H1 (cell line): Measurements from ENCODE around the gene PPM1M. TPM values are rescaled to one million over a fixed set of nuclear protein-coding genes. Genes with fewer than 3 reads are reported as not detected.

Experiments used
- CTCF ChIA-PET: fragments of 300-600 bp; sonication (Branson Sonifier 250); formaldehyde crosslinking; loops from one replicate; lab custom pipeline; 2021; ENCODE audit not compliant: partially characterized antibody; lab: Charles Lee
- POLR2A ChIA-PET: fragments of 300-600 bp; sonication (Branson Sonifier 250); formaldehyde crosslinking; loops from one replicate; lab custom pipeline; 2021; ENCODE audit warnings: inconsistent platforms; ENCODE audit not compliant: partially characterized antibody; lab: Charles Lee
- DNase-seq, 2 experiments: peaks; one replicate each; pipeline versions ENCODE4 v3.0.0 to v3.0.0-alpha.2; 2010 to 2022; ENCODE audit warnings: low spot score in 2 of 2, low read depth in 1 of 2, mixed read lengths in 1 of 2
- FAIRE-seq: peaks from 2 replicates; lab custom pipeline; 2011; peaks lifted over from hg19 to GRCh38; lab: Jason Lieb, UNC
- H2AFZ ChIP-seq: 2 replicates; pipeline ENCODE4 v1.8.1; 2012; ENCODE audit warnings: low read length, inconsistent platforms
- H2AK5ac ChIP-seq: 2 replicates; pipeline ENCODE4 v1.6.1; 2013; ENCODE audit warnings: low read depth, low read length
- H2BK120ac ChIP-seq: replicated peaks from 2 replicates; pipeline ENCODE3; 2013; ENCODE audit warnings: low read depth, low read length, inconsistent platforms
- H2BK12ac ChIP-seq: 2 replicates; pipeline ENCODE4 v1.6.1; 2013; ENCODE audit warnings: low read depth, low read length
- H2BK15ac ChIP-seq: 2 replicates; pipeline ENCODE4 v1.6.1; 2013; ENCODE audit warnings: low read length
- H2BK20ac ChIP-seq: 2 replicates; pipeline ENCODE4 v1.6.1; 2013; ENCODE audit warnings: low read length
- H2BK5ac ChIP-seq: 2 replicates; pipeline ENCODE4 v1.6.1; 2013; ENCODE audit warnings: low read depth, low read length
- H3K14ac ChIP-seq: 2 replicates; pipeline ENCODE4 v1.6.1; 2013; ENCODE audit warnings: inconsistent platforms; ENCODE audit not compliant: insufficient read length
- H3K18ac ChIP-seq: 2 replicates; pipeline ENCODE4 v1.6.1; 2013; ENCODE audit warnings: low read length; ENCODE audit errors: extremely low read depth
- H3K23ac ChIP-seq: 2 replicates; pipeline ENCODE4 v1.6.1; 2013; ENCODE audit warnings: inconsistent platforms; ENCODE audit not compliant: insufficient read length
- H3K23me2 ChIP-seq: 2 replicates; pipeline ENCODE4 v1.6.1; 2013; ENCODE audit warnings: low read depth, low read length
- H3K27ac ChIP-seq: 2 replicates; pipeline ENCODE4 v1.6.1; 2011; ENCODE audit warnings: low read depth, low read length, inconsistent platforms
- H3K27me3 ChIP-seq, 4 experiments: replicated peaks in 1 of 4; 1 replicate in 1 of 4; 2 replicates in 3 of 4; pipeline versions ENCODE4 v1.6.1 to v1.8.1; 2011 to 2013; ENCODE audit warnings: low read length in 3 of 4, mild to moderate bottlenecking in 3 of 4, inconsistent platforms in 2 of 4, mixed read lengths in 2 of 4, moderate library complexity in 1 of 4; ENCODE audit not compliant: control insufficient read depth in 3 of 4, insufficient read depth in 3 of 4; ENCODE audit errors: extremely low read depth in 1 of 4
- H3K36me3 ChIP-seq, 4 experiments: 2 replicates each; pipeline versions ENCODE4 v1.6.1 to v1.8.1; 2011 to 2013; ENCODE audit warnings: mild to moderate bottlenecking in 4 of 4, low read length in 3 of 4, moderate library complexity in 2 of 4, control low read depth in 1 of 4, inconsistent platforms in 1 of 4; ENCODE audit not compliant: insufficient read depth in 4 of 4, control insufficient read depth in 2 of 4
- H3K4ac ChIP-seq: replicated peaks from 2 replicates; pipeline ENCODE3; 2013; ENCODE audit warnings: low read length, low read depth, mixed read lengths, inconsistent platforms; ENCODE audit not compliant: insufficient read length
- H3K4me1 ChIP-seq, 4 experiments: replicated peaks in 1 of 4; 1 replicate in 1 of 4; 2 replicates in 3 of 4; pipeline versions ENCODE4 v1.6.1 to v1.8.1; 2011 to 2013; ENCODE audit warnings: low read length in 3 of 4, inconsistent platforms in 2 of 4, mixed read lengths in 1 of 4; ENCODE audit not compliant: insufficient read depth in 4 of 4, control insufficient read depth in 3 of 4
- H3K4me2 ChIP-seq, 2 experiments: 2 replicates each; pipeline versions ENCODE4 v1.6.1 to v1.8.1; 2011 to 2013; ENCODE audit warnings: low read depth in 2 of 2, low read length in 2 of 2, control low read depth in 1 of 2, inconsistent platforms in 1 of 2, mild to moderate bottlenecking in 1 of 2; ENCODE audit not compliant: insufficient read depth in 1 of 2
- H3K4me3 ChIP-seq, 4 experiments: fragments of 200-600, 300-600 bp in 1 of 4; sonication (generic), shearing (Covaris generic), sonication (Bioruptor Twin) in 1 of 4; 2 replicates each; pipeline versions ENCODE4 v1.5.1 to v1.8.1; 2011 to 2016; ENCODE audit warnings: low read length in 4 of 4, low read depth in 3 of 4, control low read depth in 2 of 4, inconsistent platforms in 2 of 4, mild to moderate bottlenecking in 2 of 4, mixed read lengths in 1 of 4, moderate library complexity in 1 of 4; ENCODE audit not compliant: insufficient read depth in 2 of 4; ENCODE audit errors: extremely low read depth in 1 of 4
- H3K56ac ChIP-seq: replicated peaks from 2 replicates; pipeline ENCODE3; 2013; ENCODE audit warnings: low read depth, mild to moderate bottlenecking, mixed read lengths, low read length, inconsistent platforms; ENCODE audit not compliant: insufficient read length
- H3K79me1 ChIP-seq: 2 replicates; pipeline ENCODE4 v1.6.1; 2013; ENCODE audit warnings: low read depth, low read length, control low read depth
- H3K79me2 ChIP-seq, 2 experiments: 2 replicates each; pipeline versions ENCODE4 v1.6.1 to v1.8.1; 2012 to 2013; ENCODE audit warnings: low read length in 2 of 2, mild to moderate bottlenecking in 2 of 2, inconsistent platforms in 1 of 2; ENCODE audit not compliant: insufficient read depth in 2 of 2, control insufficient read depth in 1 of 2
- H3K9ac ChIP-seq, 4 experiments: replicated peaks in 1 of 4; 1 replicate in 1 of 4; 2 replicates in 3 of 4; pipeline versions ENCODE4 v1.6.1 to v1.8.1; 2011 to 2013; ENCODE audit warnings: low read depth in 3 of 4, low read length in 3 of 4, control low read depth in 2 of 4, mild to moderate bottlenecking in 2 of 4, moderate library complexity in 2 of 4, inconsistent platforms in 1 of 4; ENCODE audit errors: extremely low read depth in 1 of 4
- H3K9me3 ChIP-seq, 2 experiments: 2 replicates each; pipeline versions ENCODE4 v1.6.1 to v1.8.1; 2012 to 2013; ENCODE audit warnings: mild to moderate bottlenecking in 2 of 2, moderate library complexity in 2 of 2, control low read depth in 1 of 2, inconsistent platforms in 1 of 2, low read depth in 1 of 2, low read length in 1 of 2, mixed read lengths in 1 of 2; ENCODE audit not compliant: insufficient read depth in 2 of 2
- H4K20me1 ChIP-seq, 2 experiments: replicated peaks in 1 of 2; 2 replicates each; pipeline versions ENCODE3 to v1.8.1; 2011 to 2013; ENCODE audit warnings: inconsistent platforms in 2 of 2, low read length in 2 of 2, mild to moderate bottlenecking in 1 of 2; ENCODE audit not compliant: insufficient read depth in 2 of 2, control insufficient read depth in 1 of 2
- H4K5ac ChIP-seq: 2 replicates; pipeline ENCODE4 v1.6.1; 2013; ENCODE audit warnings: low read length, low read depth, mixed read lengths, inconsistent platforms; ENCODE audit not compliant: insufficient read length
- H4K8ac ChIP-seq: 2 replicates; pipeline ENCODE4 v1.8.0; 2013; ENCODE audit warnings: mild to moderate bottlenecking, moderate library complexity, low read length, inconsistent platforms; ENCODE audit not compliant: insufficient read depth; ENCODE audit errors: extremely low read depth
- H4K91ac ChIP-seq: replicated peaks from 2 replicates; pipeline ENCODE3; 2013; ENCODE audit warnings: low read length, mixed read lengths, inconsistent platforms; ENCODE audit not compliant: insufficient read length
- ATF2 ChIP-seq: IDR thresholded peaks from 2 replicates; pipeline ENCODE4 v1.6.1; 2012; ENCODE audit warnings: low read length, inconsistent platforms
- BCL11A ChIP-seq, 2 experiments: IDR thresholded peaks; one replicate each; pipeline ENCODE4 v1.6.1; 2011; ENCODE audit warnings: low read depth in 2 of 2, low read length in 2 of 2, mild to moderate bottlenecking in 2 of 2
- CHD2 ChIP-seq: IDR thresholded peaks from 2 replicates; pipeline ENCODE4 v1.6.1; 2012; ENCODE audit warnings: low read length, improper control_type of control experiment
- KDM1A ChIP-seq: fragments of 200-600, 300-600 bp; sonication (generic); IDR thresholded peaks from 2 replicates; pipeline ENCODE4 v1.7.1; 2016; ENCODE audit warnings: mild to moderate bottlenecking, low read length, borderline replicate concordance
- SP4 ChIP-seq: IDR thresholded peaks from 2 replicates; pipeline ENCODE4 v1.6.1; 2012; ENCODE audit warnings: low read length, inconsistent platforms
- TCF12 ChIP-seq: IDR thresholded peaks from 2 replicates; pipeline ENCODE4 v1.6.1; 2011; ENCODE audit warnings: low read depth, mild to moderate bottlenecking, low read length
- WGBS, 2 experiments: shearing (Covaris generic) in 1 of 2; methylation state at CpG; one replicate each; pipeline versions ENCODE4 v1.1.6 to v1.1.7; 2013 to 2015; ENCODE audit warnings: low lambda C conversion rate in 2 of 2, mixed read lengths in 2 of 2, inconsistent platforms in 1 of 2, low coverage in 1 of 2, missing lambda C conversion rate in 1 of 2; ENCODE audit not compliant: insufficient replicate concordance in 2 of 2, insufficient coverage in 1 of 2, insufficient read length in 1 of 2; ENCODE audit errors: extremely low coverage in 1 of 2, missing lambda C conversion rate in 1 of 2; 5-methylcytosine and 5-hydroxymethylcytosine counted together
- polyA plus RNA-seq, 7 experiments: library from polyadenylated mRNA; depleted of rRNA in 3 of 7; stranded (reverse) in 5 of 7; unstranded in 2 of 7; fragments of >200 nt in 5 of 7; fragments of 200-250 nt in 2 of 7; gene quantifications; 1 replicate in 5 of 7; 2 replicates in 1 of 7; 4 replicates in 1 of 7; pipeline versions ENCODE4 v1.2.1 to v1.2.3, GENCODE V29; 2011 to 2013; ENCODE audit warnings: missing spikeins in 2 of 7, mixed read lengths in 2 of 7
- total RNA-seq: library from RNA; stranded (reverse); fragmentation: NEBNext Ultra II Directional; extraction: Animal tissue kit (Norgen Biotek cat#: 25700); gene quantifications from 2 replicates; pipeline ENCODE4 v1.2.1, GENCODE V29; 2021

Gene PPM1M
- total and polyA plus RNA-seq, 2 of the 8 experiments (the other 6 are each of a cell fraction or from before 2014, with no cell fraction given) = 5.2 to 6.3 TPM

- 94% methylated on average over 4 of the region's 4 CpGs; no CpG with 5 or more reads in 1 of the 2 experiments for WGBS, 2 experiments
- CTCF ChIA-PET = interaction anchor here (1.1 to 4.5 kb wide), 4 partner anchors 11 to 154 kb away, joined by 3 to 21 read pairs (median 4); no protein-coding TSS in a partner anchor
- peaks cover 0 to 9% of the 10 kb centered on the region in 2 experiments; a peak in 2 of 4 replicates for H3K79me2 ChIP-seq
Measured at GRCh38 chr3:52257911-52258310, 12.4 kb downstream of the PPM1M start.

More at GRCh38 chr3:52257911-52258310, 12.4 kb downstream of the PPM1M start:
- no peak overlapping the region for H2BK20ac ChIP-seq
- no peak overlapping the region for H3K9ac ChIP-seq
- H3K4me3 ChIP-seq = no peak overlapping the region
- H3K18ac ChIP-seq = no peak overlapping the region
- H2AK5ac ChIP-seq = no peak overlapping the region
- no peak for TF ChIP-seq CHD2
- no peak for TF ChIP-seq KDM1A
- no peak for TF ChIP-seq BCL11A (IDR thresholded peaks at IDR 0.05; ENCODE audit: low read depth in 2 of 2, low read length in 2 of 2)
- no peak for TF ChIP-seq ATF2
- TF ChIP-seq TCF12 = no peak
- no peak for TF ChIP-seq SP4
- H4K5ac ChIP-seq = no peak overlapping the region
- no peak overlapping the region for H3K27ac ChIP-seq
- H3K23ac ChIP-seq = no peak overlapping the region
- no peak overlapping the region for H3K14ac ChIP-seq
- no peak overlapping the region for H2BK120ac ChIP-seq
- no peak overlapping the region for H2BK15ac ChIP-seq
- H3K79me1 ChIP-seq = no peaks in the 10 kb centered on the region; the same call in 1 of the 2 replicates
- POLR2A ChIA-PET = no interaction called here
- no peak overlapping the region for H4K8ac ChIP-seq
- H3K4me1 ChIP-seq = no peaks in the 10 kb centered on the region
- H3K9me3 ChIP-seq = no peaks in the 10 kb centered on the region
- DNase-seq (no peak), FAIRE-seq (no peak)
- H4K91ac ChIP-seq = no peak overlapping the region
- H2BK5ac ChIP-seq = no peak overlapping the region
- no peaks in the 10 kb centered on the region for H3K23me2 ChIP-seq
- no peak overlapping the region for H3K4me2 ChIP-seq
- H3K4ac ChIP-seq = no peak overlapping the region
- H2BK12ac ChIP-seq = no peak overlapping the region
- H2AFZ ChIP-seq = no peak overlapping the region
- no peak overlapping the region for H3K56ac ChIP-seq
- peaks cover 8 to 11% of the 10 kb centered on the region in 2 experiments for H4K20me1 ChIP-seq
- H3K27me3 ChIP-seq = no peaks in the 10 kb centered on the region
- peaks cover 39 to 96% (median 80%) of the 10 kb centered on the region in 4 experiments for H3K36me3 ChIP-seq
